Measurements from ENCODE around the gene FUNDC2. TPM values are rescaled to one million over a fixed set of nuclear protein-coding genes. Genes with fewer than 3 reads are reported as not detected.

FUNDC2 gene, protein sequence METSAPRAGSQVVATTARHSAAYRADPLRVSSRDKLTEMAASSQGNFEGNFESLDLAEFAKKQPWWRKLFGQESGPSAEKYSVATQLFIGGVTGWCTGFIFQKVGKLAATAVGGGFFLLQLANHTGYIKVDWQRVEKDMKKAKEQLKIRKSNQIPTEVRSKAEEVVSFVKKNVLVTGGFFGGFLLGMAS
- total RNA-seq: 35.1 and 39.6 TPM in 2 replicates

GRCh38 chrX:155026727-155027508, at the start of gene FUNDC2:
Gene FUNDC2, plus strand, starts transcription at chrX:155026844. Its CDS starts 95 bp downstream, at chrX:155026939.

DNA sequence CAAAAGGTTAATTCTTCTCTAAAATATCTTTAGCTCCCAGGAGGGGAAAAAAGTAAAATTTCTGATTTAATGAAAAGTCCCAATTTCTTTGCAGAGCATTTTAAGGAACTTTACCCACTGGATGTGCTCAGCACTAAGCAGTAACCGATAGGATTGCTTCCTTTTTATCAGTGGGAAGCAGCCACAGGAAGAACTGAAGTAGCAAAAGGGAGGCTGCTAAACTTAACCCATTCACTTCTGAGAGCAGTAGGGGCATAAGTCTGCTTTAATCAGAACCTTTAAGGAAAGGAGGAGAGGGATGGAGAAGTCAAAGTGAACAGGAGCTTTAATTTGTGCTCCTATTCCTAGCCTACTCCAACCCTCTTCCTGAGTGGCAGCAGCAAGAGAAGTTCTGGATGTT, 4.1 kb upstream of the FUNDC2 start, which contains the start of gene F8:
TSS of gene F8 (minus strand) at position 139 of the 400 bp plus-strand sequence. CDS start 171 bp downstream, outside the sequence.

DNA sequence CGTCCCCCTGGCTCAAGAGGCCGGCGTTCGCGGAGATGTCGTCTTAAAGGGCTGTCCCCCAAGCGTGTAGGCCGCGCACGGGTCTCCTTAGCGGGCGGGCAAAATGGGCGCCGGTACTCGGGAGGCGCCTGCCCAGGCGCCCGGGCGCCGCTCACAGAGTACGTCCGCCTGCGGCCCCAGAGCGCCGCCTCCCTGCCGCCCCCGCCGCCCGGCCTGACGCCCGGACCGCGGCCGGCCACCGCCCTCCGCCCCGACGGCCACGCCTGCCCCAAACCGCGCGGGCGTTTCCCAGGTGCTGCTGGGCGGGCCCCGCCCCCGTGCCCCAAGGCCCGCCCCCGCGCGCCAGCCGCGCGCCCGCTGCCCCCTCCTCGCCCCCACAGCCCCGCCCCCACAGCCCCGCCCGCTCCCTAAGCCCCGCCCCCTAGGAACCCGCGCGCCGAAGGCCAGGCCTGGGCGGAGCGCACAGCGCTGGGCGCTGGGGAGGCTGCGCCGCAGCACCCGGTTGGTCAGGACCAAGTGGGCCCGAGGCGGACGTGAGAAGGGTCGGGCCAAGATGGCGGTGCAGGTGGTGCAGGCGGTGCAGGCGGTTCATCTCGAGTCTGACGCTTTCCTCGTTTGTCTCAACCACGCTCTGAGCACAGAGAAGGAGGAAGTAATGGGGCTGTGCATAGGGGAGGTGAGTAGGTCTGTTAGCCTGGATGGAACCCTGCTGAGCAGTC, 44.5 kb downstream of the FUNDC2 start, which contains the start of the genes BRCC3, CMC4 and MTCP1:
TSS of gene BRCC3 (plus strand) at position 534 of the 719 bp plus-strand sequence. CDS start at position 554, 20 bp downstream.
TSS of gene CMC4 (minus strand) at position 162 of the 719 bp plus-strand sequence. CDS start 7,113 bp downstream, outside the sequence.
TSS of gene MTCP1 (minus strand) at position 162 of the 719 bp plus-strand sequence. CDS start 5,126 bp downstream, outside the sequence.

Other genes with a start within 250 kb of the FUNDC2 start
- gene MPP1, start 221.4 kb upstream of the FUNDC2 start, total RNA-seq: 11.7 and 21.4 TPM in 2 replicates
- gene SMIM9, start 192.2 kb upstream of the FUNDC2 start, total RNA-seq: not detected in 2 replicates
- 1.2 and 2.3 TPM in 2 replicates for gene F8A1, start 140.5 kb upstream of the FUNDC2 start, total RNA-seq
- gene F8, start 4.1 kb upstream of the FUNDC2 start, total RNA-seq: 0.97 and 1.5 TPM in 2 replicates
- gene CMC4, start 44.3 kb downstream of the FUNDC2 start, total RNA-seq: 7.1 and 10.3 TPM in 2 replicates
- gene MTCP1, start 44.3 kb downstream of the FUNDC2 start, total RNA-seq: 0.97 and 1.1 TPM in 2 replicates
- gene BRCC3, start 44.7 kb downstream of the FUNDC2 start, total RNA-seq: 14.3 and 18.7 TPM in 2 replicates
- 88.7 and 104 TPM in 2 replicates for gene VBP1, start 189.6 kb downstream of the FUNDC2 start, total RNA-seq
- gene RAB39B, start 237.6 kb downstream of the FUNDC2 start, total RNA-seq: under 0.01 and 0.15 TPM in 2 replicates

Measured in epithelial cell of umbilical artery (primary cell).